Erythroblast (primary cell): ENCODE results near the gene CPNE6.
"Not testable (repeated sequence)": the region's sequence is repeated elsewhere in the genome, so short reads cannot be mapped to it uniquely, and the experiment has no call there.

Experiments used
- DNase-seq, 2 experiments: peaks; one replicate each; lab custom pipeline; 2025; lab: John Stamatoyannopoulos, UW
- GATA1 ChIP-seq: IDR thresholded peaks from 2 replicates; pipeline ENCODE4 v1.6.1; 2011; ENCODE audit warnings: low read depth, mild to moderate bottlenecking, control low read depth, low read length, moderate library complexity
- POLR2A ChIP-seq: IDR thresholded peaks from 2 replicates; pipeline ENCODE4 v1.6.1; 2011; ENCODE audit warnings: mild to moderate bottlenecking, low read length

The CPNE6 gene

GRCh38 chr14:24071144-24071697, at the start of gene CPNE6:
TSS of gene CPNE6 (plus strand) at chr14:24071562. CDS start at chr14:24072937, 1,375 bp downstream.
- DNase-seq = no peak
- TF ChIP-seq POLR2A = no peak
- no peak for TF ChIP-seq GATA1

GRCh38 chr14:24024939-24025418, 46.4 kb upstream of the CPNE6 start:
- not testable (repeated sequence) for DNase-seq

- DNase-seq = not testable (repeated sequence)
Measured at GRCh38 chr14:24029687-24030086, 41.7 kb upstream of the CPNE6 start.

GRCh38 chr14:24031331-24031730, 40.0 kb upstream of the CPNE6 start:
- DNase-seq = not testable (repeated sequence)

GRCh38 chr14:24032727-24033418, 38.5 kb upstream of the CPNE6 start:
- DNase-seq = peak; percentile 53 to 73
- no peak for TF ChIP-seq POLR2A

GRCh38 chr14:24035769-24036168, 35.6 kb upstream of the CPNE6 start:
- peak in 1 of 2 experiments; percentile 43 for DNase-seq

GRCh38 chr14:24036169-24036962, 35.0 kb upstream of the CPNE6 start:
- DNase-seq = peak; percentile 88
- TF ChIP-seq POLR2A (peak; percentile 74), GATA1 (no peak)

- not testable (repeated sequence) for DNase-seq
Measured at GRCh38 chr14:24036963-24037657, 34.3 kb upstream of the CPNE6 start.

GRCh38 chr14:24037658-24038037, 33.7 kb upstream of the CPNE6 start:
- DNase-seq = no peak
- TF ChIP-seq GATA1 (no peak), POLR2A (no peak)

GRCh38 chr14:24038686-24039085, 32.7 kb upstream of the CPNE6 start:
- no peak for DNase-seq
- no peak for TF ChIP-seq POLR2A
- TF ChIP-seq GATA1 = no peak

GRCh38 chr14:24040692-24041091, 30.7 kb upstream of the CPNE6 start:
- DNase-seq = no peak
- TF ChIP-seq GATA1 = no peak

- no peak for DNase-seq
- TF ChIP-seq GATA1 (no peak), POLR2A (no peak)
Measured at GRCh38 chr14:24042746-24043145, 28.6 kb upstream of the CPNE6 start.

- DNase-seq = not testable (repeated sequence)
Measured at GRCh38 chr14:24049002-24049401, 22.4 kb upstream of the CPNE6 start.

GRCh38 chr14:24050753-24051152, 20.6 kb upstream of the CPNE6 start:
- DNase-seq = not testable (repeated sequence)

- no peak for TF ChIP-seq GATA1
- DNase-seq = no peak
Measured at GRCh38 chr14:24051176-24051788, 20.1 kb upstream of the CPNE6 start.
